K562 (cell line): Measurements from ENCODE around the gene ATPAF2. TPM values are rescaled to one million over a fixed set of nuclear protein-coding genes. Genes with fewer than 3 reads are reported as not detected.

ENCODE experiments used
- ATAC-seq: fragments of 200-7000 bp; cut with Tn5 transposase; 3 replicates; pipeline ENCODE4 v1.9.1; 2020; ENCODE audit warnings: moderate library complexity
- BruUV-seq: library from RNA; stranded (reverse); fragments of 400-500 nt; replicated peaks from 2 replicates; lab custom pipeline; 2021; lab: Mats Ljungman, UMichigan
- CTCF ChIA-PET: fragments of 300-600 bp; formaldehyde crosslinking; extraction: SDS; loops from one replicate; lab custom pipeline; 2021; ENCODE audit warnings: low intra/inter-chr PET ratio; lab: Yijun Ruan, JAX
- POLR2A ChIA-PET: fragments of 300-600, 350-650 bp; sonication (Branson Sonifier 250); formaldehyde crosslinking; extraction: SDS; loops from one replicate; lab custom pipeline; 2021; ENCODE audit warnings: antibody characterized with exemption, inconsistent platforms; lab: Yijun Ruan, JAX
- DNase-seq, 4 experiments: peaks; one replicate each; pipeline versions ENCODE4 v3.0.0 to v3.0.0-alpha.2; 2011 to 2018; ENCODE audit warnings: low spot score in 3 of 4, mixed read lengths in 3 of 4; ENCODE audit errors: extremely low read depth in 1 of 4
- FAIRE-seq: peaks from 2 replicates; lab custom pipeline; 2011; peaks lifted over from hg19 to GRCh38; lab: Jason Lieb, UNC
- H2AFZ ChIP-seq: 2 replicates; pipeline ENCODE4 v1.6.0; 2011; ENCODE audit warnings: low read depth, low read length, control low read depth, inconsistent platforms
- H3K27ac ChIP-seq: fragments of 200-600 bp; 3 replicates; pipeline ENCODE4 v1.8.0; 2011; ENCODE audit warnings: low read depth, mild to moderate bottlenecking, control low read depth, inconsistent platforms, low read length, moderate library complexity, mixed read lengths; ENCODE audit errors: extremely low read depth
- H3K27me3 ChIP-seq, 2 experiments: fragments of 300-600 bp in 1 of 2; 2 replicates in 1 of 2; 3 replicates in 1 of 2; pipeline versions ENCODE4 v1.6.0 to v1.8.0; 2011; ENCODE audit warnings: inconsistent platforms in 2 of 2, low read length in 2 of 2, mild to moderate bottlenecking in 1 of 2, mixed read lengths in 1 of 2, moderate library complexity in 1 of 2; ENCODE audit not compliant: control insufficient read depth in 2 of 2, insufficient read depth in 2 of 2
- H3K36me3 ChIP-seq: fragments of 300-600 bp; 3 replicates; pipeline ENCODE4 v1.8.0; 2011; ENCODE audit warnings: mild to moderate bottlenecking, low read length, inconsistent platforms; ENCODE audit not compliant: control insufficient read depth, insufficient read depth
- H3K4me1 ChIP-seq, 2 experiments: fragments of 200-600 bp in 1 of 2; replicated peaks in 1 of 2; 2 replicates in 1 of 2; 3 replicates in 1 of 2; pipeline versions ENCODE4 v1.5.1 to v1.8.0; 2011; ENCODE audit warnings: inconsistent platforms in 2 of 2, low read length in 2 of 2, mild to moderate bottlenecking in 1 of 2, mixed read lengths in 1 of 2, moderate library complexity in 1 of 2; ENCODE audit not compliant: control insufficient read depth in 2 of 2, insufficient read depth in 2 of 2
- H3K4me2 ChIP-seq: 2 replicates; pipeline ENCODE4 v1.6.1; 2011; ENCODE audit warnings: low read length, control low read depth, inconsistent platforms, mixed read lengths; ENCODE audit not compliant: insufficient read depth
- H3K4me3 ChIP-seq: fragments of 200-600 bp; sonication (generic), shearing (Covaris generic); 2 replicates; pipeline ENCODE4 v1.5.1; 2016; ENCODE audit warnings: control low read depth, inconsistent platforms
- H3K79me2 ChIP-seq: fragments of 200-600 bp; 3 replicates; pipeline ENCODE4 v1.8.0; 2011; ENCODE audit warnings: low read length, inconsistent platforms; ENCODE audit not compliant: control insufficient read depth, insufficient read depth
- H3K9ac ChIP-seq, 2 experiments: 2 replicates each; pipeline versions ENCODE4 v1.6.0 to v1.6.1; 2011; ENCODE audit warnings: low read depth in 2 of 2, low read length in 2 of 2, control low read depth in 1 of 2, inconsistent platforms in 1 of 2, mild to moderate bottlenecking in 1 of 2, mixed read lengths in 1 of 2; ENCODE audit not compliant: insufficient read depth in 1 of 2
- H3K9me1 ChIP-seq: one replicate; pipeline ENCODE4 v1.6.0; 2011; ENCODE audit warnings: inconsistent platforms, mild to moderate bottlenecking, low read length, moderate library complexity; ENCODE audit not compliant: control insufficient read depth, insufficient read depth
- H3K9me3 ChIP-seq: replicated peaks from 2 replicates; pipeline ENCODE4 v1.5.1; 2011; ENCODE audit warnings: low read depth, low read length, inconsistent platforms; ENCODE audit not compliant: control insufficient read depth, insufficient read depth
- H4K20me1 ChIP-seq: replicated peaks from 2 replicates; pipeline ENCODE4 v1.6.1; 2011; ENCODE audit warnings: low read length, inconsistent platforms, mixed read lengths; ENCODE audit not compliant: control insufficient read depth, insufficient read depth
- ARID1B ChIP-seq: fragments of 450-650 bp; IDR thresholded peaks from 2 replicates; pipeline ENCODE4 v1.6.1; 2016; ENCODE audit warnings: antibody characterized with exemption, mild to moderate bottlenecking, inconsistent platforms
- C11orf30 ChIP-seq: fragments of 450-650 bp; IDR thresholded peaks from 2 replicates; pipeline ENCODE4 v1.6.1; 2016; ENCODE audit warnings: low read depth, mild to moderate bottlenecking
- CBFA2T3 ChIP-seq: fragments of 450-650 bp; IDR thresholded peaks from 2 replicates; pipeline ENCODE4 v1.6.1; 2017
- CLOCK ChIP-seq: fragments of 250-450 bp; sonication (Bioruptor Pico); IDR thresholded peaks from 2 replicates; pipeline ENCODE4 v1.4.0; 2020; ENCODE audit warnings: mild to moderate bottlenecking, moderate library complexity, borderline replicate concordance
- HDAC3 ChIP-seq: fragments of 450-650 bp; IDR thresholded peaks from 2 replicates; pipeline ENCODE4 v1.6.1; 2018; ENCODE audit warnings: borderline replicate concordance, mild to moderate bottlenecking, moderate library complexity; ENCODE audit not compliant: partially characterized antibody
- JUND ChIP-seq, 2 experiments: IDR thresholded peaks; 2 replicates in 1 of 2; 3 replicates in 1 of 2; pipeline ENCODE4 v1.6.1; 2011; ENCODE audit warnings: borderline replicate concordance in 2 of 2, low read depth in 2 of 2, low read length in 2 of 2, improper control_type of control experiment in 1 of 2, missing biosample characterization in 1 of 2, missing genetic modification characterization in 1 of 2, missing genetic modification reagents in 1 of 2
- MAFG ChIP-seq: fragments of 450-650 bp; conservative IDR thresholded peaks from 2 replicates; pipeline ENCODE4 v1.6.1; 2016; ENCODE audit warnings: missing genetic modification characterization, missing compliant biosample characterization
- NEUROD1 ChIP-seq: fragments of 150-350 bp; IDR thresholded peaks from 2 replicates; pipeline ENCODE4 v1.6.1; 2014; ENCODE audit warnings: borderline replicate concordance, low read length, low read depth; ENCODE audit not compliant: partially characterized antibody
- NFE2L1 ChIP-seq: fragments of 450-650 bp; IDR thresholded peaks from 2 replicates; pipeline ENCODE4 v1.6.1; 2016; ENCODE audit warnings: missing genetic modification characterization, low read depth, mild to moderate bottlenecking, missing compliant biosample characterization, moderate library complexity, borderline replicate concordance
- POLR2H ChIP-seq: IDR thresholded peaks from 2 replicates; pipeline ENCODE4 v1.6.1; 2016; ENCODE audit warnings: missing genetic modification characterization, low read depth, mild to moderate bottlenecking, control low read depth, missing compliant biosample characterization, moderate library complexity
- SRSF9 ChIP-seq: fragments of 200-400 bp; formaldehyde crosslinking; IDR thresholded peaks from 2 replicates; pipeline ENCODE4 v1.6.1; 2017; ENCODE audit warnings: low read depth, low read length, borderline replicate concordance
- ZNF512 ChIP-seq: IDR thresholded peaks from 2 replicates; pipeline ENCODE4 v1.6.1; 2016; ENCODE audit warnings: missing genetic modification characterization, missing compliant biosample characterization
- WGBS: fragments of 100-300 bp; shearing (Covaris generic); methylation state at CpG from one replicate; pipeline ENCODE4 v1.1.6; 2016; ENCODE audit warnings: low coverage, mixed read lengths; ENCODE audit not compliant: insufficient coverage; ENCODE audit errors: missing lambda C conversion rate; 5-methylcytosine and 5-hydroxymethylcytosine counted together
- in situ Hi-C: fragments of 300-500 bp; cut with MboI; formaldehyde crosslinking; loops from 4 replicates; pipeline ENCODE4 v1.15.0; 2018; ENCODE audit warnings: inconsistent platforms, mixed read lengths
- intact Hi-C: fragments of 100-400 bp; cut with micrococcal nuclease; formaldehyde crosslinking; loops from 2 replicates; pipeline ENCODE4 v1.14.2; 2022
- polyA plus RNA-seq, 8 experiments: library from polyadenylated mRNA; depleted of rRNA in 4 of 8; stranded (reverse) in 5 of 8; unstranded in 3 of 8; fragments of >200 nt; fragmentation: Nextera tagmentation in 2 of 8; fragmentation: Illumina TruSeq in 1 of 8; extraction: Ambion mirVana in 2 of 8; extraction: Trizol in 1 of 8; gene quantifications; 2 replicates each; pipeline versions ENCODE4 v1.2.1 to v1.2.3, GENCODE V29; 2011 to 2014; ENCODE audit warnings: inconsistent platforms in 1 of 8, missing spikeins in 1 of 8
- total RNA-seq, 7 experiments: library from RNA; depleted of rRNA in 6 of 7; stranded (reverse); fragments of >200 nt in 6 of 7; fragmentation: Illumina TruSeq in 2 of 7; extraction: Trizol in 2 of 7; gene quantifications; 2 replicates each; pipeline versions ENCODE4 v1.2.1 to v1.2.3, GENCODE V29; 2011 to 2021; ENCODE audit warnings: low replicate concordance in 1 of 7
- TF ChIP-seq, protein P1 (sequence below), 2 experiments: fragments of 450-650 bp; conservative IDR thresholded peaks; 2 replicates each; pipeline ENCODE4 v1.6.1; 2017; ENCODE audit warnings: mild to moderate bottlenecking in 2 of 2, moderate library complexity in 2 of 2

Gene ATPAF2
- total and polyA plus RNA-seq, 9 of the 15 experiments (the other 6 are each of a cell fraction or from before 2014, with no cell fraction given), result 2.1 to 19.2 (median 11.3) TPM

DNA sequence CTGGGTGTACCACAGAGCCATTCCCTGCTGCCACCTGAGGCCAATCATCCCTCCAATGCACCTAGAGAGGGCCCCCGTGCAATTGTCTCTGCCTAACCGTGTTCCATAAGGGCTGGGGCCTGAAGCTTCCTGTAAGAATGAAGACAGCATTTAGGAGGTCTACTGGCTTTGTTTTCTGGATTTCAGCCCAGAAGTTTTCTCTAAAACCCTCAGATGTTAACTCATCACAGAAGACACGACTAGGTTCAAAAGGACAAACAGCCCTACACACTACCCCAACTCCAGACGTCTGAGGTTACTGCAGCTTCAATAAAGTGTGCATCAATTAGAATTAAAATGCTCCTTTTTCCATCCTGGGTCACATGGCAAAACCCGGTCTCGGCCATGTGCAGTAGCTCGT is 38.0 kb upstream of the ATPAF2 start (continued):
- TF ChIP-seq ZNF512 (no peak), SRSF9 (no peak), POLR2H (no peak), JUND (IDR thresholded peaks at IDR 0.05; ENCODE audit: borderline replicate concordance, low read depth, low read length) (no peak), JUND (tag; IDR thresholded peaks at IDR 0.05; ENCODE audit: borderline replicate concordance, low read depth, low read length) (no peak), C11orf30 (no peak), HDAC3 (no peak)

GRCh38 chr17:18074566-18075272 is 35.8 kb upstream of the ATPAF2 start:
- FAIRE-seq, result peak; percentile 80
- DNase-seq, result peak; percentile 45 to 56 (median 49)
- ChIA-PET CTCF (no interaction called here), POLR2A (interaction anchor here (0.9 to 1.0 kb wide), 2 partner anchors 13 to 37 kb away, joined by 3 read pairs; no protein-coding TSS in a partner anchor)
- H3K9ac ChIP-seq, result peak overlapping the region; percentile 13 to 85; a peak in 1 of 4 replicates
- H3K79me2 ChIP-seq, result no peaks in the 10 kb centered on the region
- H3K4me2 ChIP-seq, result peak overlapping the region; percentile 71
- peak overlapping the region; percentile 42; the same call in 2 of the 3 replicates for H3K27ac ChIP-seq
- H3K9me3 ChIP-seq, result no peaks in the 10 kb centered on the region
- H4K20me1 ChIP-seq, result no peaks in the 10 kb centered on the region
- in situ Hi-C loops, result no loop called here
- no TSS peak for BruUV-seq
- H3K9me1 ChIP-seq, result no peaks in the 10 kb centered on the region
- peaks cover 3 to 27% of the 10 kb centered on the region in 2 experiments; a peak in 3 of 5 replicates for H3K4me1 ChIP-seq
- H3K36me3 ChIP-seq, result no peaks in the 10 kb centered on the region
- peak; percentile 47 for ATAC-seq
- WGBS, result 13% methylated on average over 6 of the region's 6 CpGs
- H3K27me3 ChIP-seq, result no peaks in the 10 kb centered on the region
- peak overlapping the region; percentile 78 for H2AFZ ChIP-seq
- intact Hi-C loops, result no loop called here
- H3K4me3 ChIP-seq, result no peak overlapping the region
- TF ChIP-seq NFE2L1 (tag) (0 out of 2 replicates have a peak, but pooled peaks have one; percentile 14), CLOCK (CRISPR knock-in tag) (no peak), CBFA2T3 (peak; percentile 30; the same call in 1 of the 2 replicates), MAFG (peak; percentile 79), ARID1B (peak; percentile 43; the same call in 1 of the 2 replicates), NEUROD1 (no peak)
- TF ChIP-seq, protein P1, sequence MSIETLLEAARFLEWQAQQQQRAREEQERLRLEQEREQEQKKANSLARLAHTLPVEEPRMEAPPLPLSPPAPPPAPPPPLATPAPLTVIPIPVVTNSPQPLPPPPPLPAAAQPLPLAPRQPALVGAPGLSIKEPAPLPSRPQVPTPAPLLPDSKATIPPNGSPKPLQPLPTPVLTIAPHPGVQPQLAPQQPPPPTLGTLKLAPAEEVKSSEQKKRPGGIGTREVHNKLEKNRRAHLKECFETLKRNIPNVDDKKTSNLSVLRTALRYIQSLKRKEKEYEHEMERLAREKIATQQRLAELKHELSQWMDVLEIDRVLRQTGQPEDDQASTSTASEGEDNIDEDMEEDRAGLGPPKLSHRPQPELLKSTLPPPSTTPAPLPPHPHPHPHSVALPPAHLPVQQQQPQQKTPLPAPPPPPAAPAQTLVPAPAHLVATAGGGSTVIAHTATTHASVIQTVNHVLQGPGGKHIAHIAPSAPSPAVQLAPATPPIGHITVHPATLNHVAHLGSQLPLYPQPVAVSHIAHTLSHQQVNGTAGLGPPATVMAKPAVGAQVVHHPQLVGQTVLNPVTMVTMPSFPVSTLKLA (conservative IDR thresholded peaks at IDR 0.05), result 0 out of 4 replicates have a peak, but pooled peaks of 1 of the 2 experiments have one; percentile 20
